ENCODE results near the gene DDAH1.

The DDAH1 gene

GRCh38 chr1:85289207-85289847, 175.6 kb downstream of the DDAH1 start:
- no peak overlapping the region for H3K27ac ChIP-seq (ENCODE audit: insufficient read depth in 1 of 2, low read depth in 1 of 2, low read length in 2 of 2, poor library complexity in 1 of 2, severe bottlenecking in 2 of 2)
- POLR2A ChIA-PET, result no interaction called here
- CTCF ChIA-PET, result interaction anchor here (1.1 kb wide), 1 partner anchor 19 kb away, joined by 3 read pairs; no protein-coding TSS in a partner anchor
- H3K4me3 ChIP-seq (ENCODE audit: control insufficient read depth in 1 of 7, extremely low read depth in 1 of 7, insufficient read depth in 4 of 7, low read depth in 2 of 7, low read length in 6 of 7), result no peak overlapping the region
- H3K36me3 ChIP-seq (ENCODE audit: control insufficient read depth in 4 of 4, insufficient read depth in 4 of 4, low read length in 3 of 4), result no peaks in the 10 kb centered on the region
- no peaks in the 10 kb centered on the region for H3K27me3 ChIP-seq (replicated peaks in 2 of 5; ENCODE audit: control insufficient read depth in 4 of 5, insufficient read depth in 5 of 5, low read length in 4 of 5)
- 89% methylated on average over 8 of the region's 9 CpGs for WGBS (ENCODE audit: insufficient coverage)
- no peak for DNase-seq
- peaks cover 0 to under 1% (median 0%) of the 10 kb centered on the region in 5 experiments for H3K9me3 ChIP-seq (ENCODE audit: control extremely low read depth in 1 of 5, control insufficient read depth in 4 of 5, insufficient read depth in 2 of 5, low read depth in 1 of 5, low read length in 4 of 5)
- peaks cover 0 to 8% (median 4%) of the 10 kb centered on the region in 4 experiments for H3K4me1 ChIP-seq (ENCODE audit: control extremely low read depth in 1 of 4, control insufficient read depth in 4 of 4, insufficient read depth in 4 of 4, low read length in 3 of 4)

GRCh38 chr1:85284202-85284601, 180.8 kb downstream of the DDAH1 start:
- WGBS (ENCODE audit: insufficient coverage), result no CpG with 5 or more reads among the region's 2 CpGs
- Histone ChIP-seq H3K9me3 (ENCODE audit: control extremely low read depth in 1 of 5, control insufficient read depth in 4 of 5, insufficient read depth in 2 of 5, low read depth in 1 of 5, low read length in 4 of 5) (peaks cover 0 to 3% (median 0%) of the 10 kb centered on the region in 5 experiments), H3K4me3 (ENCODE audit: control insufficient read depth in 1 of 7, extremely low read depth in 1 of 7, insufficient read depth in 4 of 7, low read depth in 2 of 7, low read length in 6 of 7) (no peak overlapping the region), H3K27ac (ENCODE audit: insufficient read depth in 1 of 2, low read depth in 1 of 2, low read length in 2 of 2, poor library complexity in 1 of 2, severe bottlenecking in 2 of 2) (no peak overlapping the region), H3K27me3 (replicated peaks in 2 of 5; ENCODE audit: control insufficient read depth in 4 of 5, insufficient read depth in 5 of 5, low read length in 4 of 5) (no peaks in the 10 kb centered on the region), H3K4me1 (ENCODE audit: control extremely low read depth in 1 of 4, control insufficient read depth in 4 of 4, insufficient read depth in 4 of 4, low read length in 3 of 4) (peaks cover 0 to 2% (median under 1%) of the 10 kb centered on the region in 4 experiments), H3K36me3 (ENCODE audit: control insufficient read depth in 4 of 4, insufficient read depth in 4 of 4, low read length in 3 of 4) (no peaks in the 10 kb centered on the region)
- no peak for DNase-seq
- CTCF ChIA-PET, result interaction anchor here (1.1 to 1.4 kb wide), 2 partner anchors 9 to 13 kb away, joined by 3 read pairs; no protein-coding TSS in a partner anchor
- POLR2A ChIA-PET, result no interaction called here

GRCh38 chr1:85283475-85284199, 181.3 kb downstream of the DDAH1 start:
- Histone ChIP-seq H3K27me3 (replicated peaks in 2 of 5; ENCODE audit: control insufficient read depth in 4 of 5, insufficient read depth in 5 of 5, low read length in 4 of 5) (no peaks in the 10 kb centered on the region), H3K4me3 (ENCODE audit: control insufficient read depth in 1 of 7, extremely low read depth in 1 of 7, insufficient read depth in 4 of 7, low read depth in 2 of 7, low read length in 6 of 7) (no peak overlapping the region), H3K9me3 (ENCODE audit: control extremely low read depth in 1 of 5, control insufficient read depth in 4 of 5, insufficient read depth in 2 of 5, low read depth in 1 of 5, low read length in 4 of 5) (peaks cover 0 to 3% (median 0%) of the 10 kb centered on the region in 5 experiments), H3K4me1 (ENCODE audit: control extremely low read depth in 1 of 4, control insufficient read depth in 4 of 4, insufficient read depth in 4 of 4, low read length in 3 of 4) (peaks cover 0 to 7% (median 5%) of the 10 kb centered on the region in 4 experiments), H3K36me3 (ENCODE audit: control insufficient read depth in 4 of 4, insufficient read depth in 4 of 4, low read length in 3 of 4) (no peaks in the 10 kb centered on the region), H3K27ac (ENCODE audit: insufficient read depth in 1 of 2, low read depth in 1 of 2, low read length in 2 of 2, poor library complexity in 1 of 2, severe bottlenecking in 2 of 2) (no peak overlapping the region)
- 98% methylated on average over 10 of the region's 11 CpGs for WGBS (ENCODE audit: insufficient coverage)
- CTCF ChIA-PET, result interaction anchor here (1.4 kb wide), 1 partner anchor 12 kb away, joined by 3 read pairs; no protein-coding TSS in a partner anchor
- POLR2A ChIA-PET, result interaction anchor here (0.7 kb wide), 1 partner anchor 15 kb away, joined by 6 read pairs; no protein-coding TSS in a partner anchor
- DNase-seq, result no peak

- Histone ChIP-seq H3K27ac (ENCODE audit: insufficient read depth in 1 of 2, low read depth in 1 of 2, low read length in 2 of 2, poor library complexity in 1 of 2, severe bottlenecking in 2 of 2) (no peak overlapping the region), H3K27me3 (replicated peaks in 2 of 5; ENCODE audit: control insufficient read depth in 4 of 5, insufficient read depth in 5 of 5, low read length in 4 of 5) (no peaks in the 10 kb centered on the region), H3K4me1 (ENCODE audit: control extremely low read depth in 1 of 4, control insufficient read depth in 4 of 4, insufficient read depth in 4 of 4, low read length in 3 of 4) (peaks cover 0 to 8% (median 5%) of the 10 kb centered on the region in 4 experiments), H3K9me3 (ENCODE audit: control extremely low read depth in 1 of 5, control insufficient read depth in 4 of 5, insufficient read depth in 2 of 5, low read depth in 1 of 5, low read length in 4 of 5) (peaks cover 0 to 3% (median 0%) of the 10 kb centered on the region in 5 experiments), H3K4me3 (ENCODE audit: control insufficient read depth in 1 of 7, extremely low read depth in 1 of 7, insufficient read depth in 4 of 7, low read depth in 2 of 7, low read length in 6 of 7) (no peak overlapping the region), H3K36me3 (ENCODE audit: control insufficient read depth in 4 of 4, insufficient read depth in 4 of 4, low read length in 3 of 4) (no peaks in the 10 kb centered on the region)
- ChIA-PET POLR2A (no interaction called here), CTCF (no interaction called here)
- peak in 1 of 3 donors; percentile 29 for DNase-seq
- WGBS (ENCODE audit: insufficient coverage), result 86% methylated on average over 1 of the region's 1 CpG
Observed at GRCh38 chr1:85282424-85282823, 182.5 kb downstream of the DDAH1 start.

- CTCF ChIA-PET, result no interaction called here
Observed at GRCh38 chr1:85280636-85281035, 184.3 kb downstream of the DDAH1 start.

GRCh38 chr1:85279458-85280080, 185.4 kb downstream of the DDAH1 start:
- ChIA-PET POLR2A (no interaction called here), CTCF (interaction anchor here (1.1 kb wide), 1 partner anchor 13 kb away, joined by 3 read pairs; no protein-coding TSS in a partner anchor)
- Histone ChIP-seq H3K27ac (ENCODE audit: insufficient read depth in 1 of 2, low read depth in 1 of 2, low read length in 2 of 2, poor library complexity in 1 of 2, severe bottlenecking in 2 of 2) (peak overlapping the region in 1 of 2 experiments; percentile 3), H3K9me3 (ENCODE audit: control extremely low read depth in 1 of 5, control insufficient read depth in 4 of 5, insufficient read depth in 2 of 5, low read depth in 1 of 5, low read length in 4 of 5) (peaks cover 0 to 3% (median 0%) of the 10 kb centered on the region in 5 experiments), H3K4me3 (ENCODE audit: control insufficient read depth in 1 of 7, extremely low read depth in 1 of 7, insufficient read depth in 4 of 7, low read depth in 2 of 7, low read length in 6 of 7) (no peak overlapping the region), H3K27me3 (replicated peaks in 2 of 5; ENCODE audit: control insufficient read depth in 4 of 5, insufficient read depth in 5 of 5, low read length in 4 of 5) (no peaks in the 10 kb centered on the region), H3K4me1 (ENCODE audit: control extremely low read depth in 1 of 4, control insufficient read depth in 4 of 4, insufficient read depth in 4 of 4, low read length in 3 of 4) (peaks cover 10 to 29% (median 21%) of the 10 kb centered on the region in 4 experiments), H3K36me3 (ENCODE audit: control insufficient read depth in 4 of 4, insufficient read depth in 4 of 4, low read length in 3 of 4) (no peaks in the 10 kb centered on the region)
- no peak for DNase-seq
- WGBS (ENCODE audit: insufficient coverage), result 84% methylated on average over 6 of the region's 10 CpGs

More at GRCh38 chr1:85280636-85281035, 184.3 kb downstream of the DDAH1 start:
- no peak for DNase-seq
- POLR2A ChIA-PET, result interaction anchor here (0.6 kb wide), 1 partner anchor 511 kb away, joined by 3 read pairs; no protein-coding TSS in a partner anchor
- WGBS (ENCODE audit: insufficient coverage), result 90% methylated on average over 4 of the region's 4 CpGs
- Histone ChIP-seq H3K4me3 (ENCODE audit: control insufficient read depth in 1 of 7, extremely low read depth in 1 of 7, insufficient read depth in 4 of 7, low read depth in 2 of 7, low read length in 6 of 7) (no peak overlapping the region), H3K9me3 (ENCODE audit: control extremely low read depth in 1 of 5, control insufficient read depth in 4 of 5, insufficient read depth in 2 of 5, low read depth in 1 of 5, low read length in 4 of 5) (peaks cover 0 to 3% (median 0%) of the 10 kb centered on the region in 5 experiments), H3K4me1 (ENCODE audit: control extremely low read depth in 1 of 4, control insufficient read depth in 4 of 4, insufficient read depth in 4 of 4, low read length in 3 of 4) (peaks cover 3 to 19% (median 12%) of the 10 kb centered on the region in 4 experiments), H3K27me3 (replicated peaks in 2 of 5; ENCODE audit: control insufficient read depth in 4 of 5, insufficient read depth in 5 of 5, low read length in 4 of 5) (no peaks in the 10 kb centered on the region), H3K36me3 (ENCODE audit: control insufficient read depth in 4 of 4, insufficient read depth in 4 of 4, low read length in 3 of 4) (no peaks in the 10 kb centered on the region), H3K27ac (ENCODE audit: insufficient read depth in 1 of 2, low read depth in 1 of 2, low read length in 2 of 2, poor library complexity in 1 of 2, severe bottlenecking in 2 of 2) (no peak overlapping the region)
